Measurements from ENCODE around the gene NHLRC2.
"Not testable (repeated sequence)": the region's sequence is repeated elsewhere in the genome, so short reads cannot be mapped to it uniquely, and the experiment has no call there.

The NHLRC2 gene

DNA sequence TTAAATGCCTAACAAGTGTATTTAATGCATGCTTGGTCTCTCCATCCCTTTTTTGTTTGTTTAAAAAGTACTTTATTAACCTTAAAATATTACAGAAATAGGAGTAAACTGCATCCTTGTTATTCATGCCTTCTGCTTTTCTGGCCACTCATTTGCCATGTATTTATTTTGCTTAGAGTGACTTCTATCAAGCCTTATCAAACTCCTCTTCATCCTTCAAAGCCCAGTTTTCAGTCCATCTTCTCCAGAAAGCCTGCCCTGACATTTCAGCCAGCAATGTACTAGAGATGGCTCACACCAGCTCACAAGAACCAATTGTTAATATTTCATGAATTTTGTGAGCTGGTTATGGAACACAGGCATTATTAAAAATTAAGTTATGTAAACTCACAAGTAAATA is 82.8 kb downstream of the NHLRC2 start:
- no peak overlapping the region for H3K4me3 ChIP-seq (ENCODE audit: low read length)
- H2BK15ac ChIP-seq (replicated peaks; ENCODE audit: low read depth), result no peak overlapping the region

GRCh38 chr10:113937756-113938155 is 83.3 kb downstream of the NHLRC2 start:
- Histone ChIP-seq H3K4me2 (ENCODE audit: low read length) (no peak overlapping the region), H3K23ac (ENCODE audit: low read length) (no peak overlapping the region), H4K8ac (ENCODE audit: low read depth, low read length) (no peak overlapping the region), H3K9ac (ENCODE audit: low read length) (no peak overlapping the region), H2BK5ac (ENCODE audit: low read length) (no peak overlapping the region), H3K79me2 (ENCODE audit: control insufficient read depth, insufficient read depth, low read length) (no peaks in the 10 kb centered on the region), H3K18ac (ENCODE audit: low read length) (no peak overlapping the region), H2BK120ac (ENCODE audit: low read depth, low read length) (no peak overlapping the region), H3K4me1 (ENCODE audit: control insufficient read depth, low read depth, low read length) (no peaks in the 10 kb centered on the region), H3K36me3 (ENCODE audit: control insufficient read depth, insufficient read depth, low read length) (no peaks in the 10 kb centered on the region), H4K5ac (ENCODE audit: low read length) (no peak overlapping the region), H2AK5ac (ENCODE audit: low read length) (no peak overlapping the region), H3K4ac (ENCODE audit: low read depth, low read length) (no peak overlapping the region), H3K27me3 (ENCODE audit: insufficient read depth, low read length, poor library complexity) (no peaks in the 10 kb centered on the region), H2BK15ac (replicated peaks; ENCODE audit: low read depth) (no peak overlapping the region), H3K27ac (ENCODE audit: low read depth, low read length) (no peak overlapping the region), H3K4me3 (ENCODE audit: low read length) (no peak overlapping the region), H3K56ac (ENCODE audit: low read length) (no peak overlapping the region), H3K79me1 (ENCODE audit: low read length) (no peaks in the 10 kb centered on the region)
- WGBS (ENCODE audit: extremely low coverage, insufficient coverage, low lambda C conversion rate), result no CpG with 5 or more reads among the region's 7 CpGs
- no peak for DNase-seq

More for the DNA sequence above, 82.8 kb downstream of the NHLRC2 start:
- no peak overlapping the region for H3K4ac ChIP-seq (ENCODE audit: low read depth, low read length)
- no peak overlapping the region for H2AK5ac ChIP-seq (ENCODE audit: low read length)
- H4K8ac ChIP-seq (ENCODE audit: low read depth, low read length), result no peak overlapping the region
- H3K79me2 ChIP-seq (ENCODE audit: control insufficient read depth, insufficient read depth, low read length), result no peaks in the 10 kb centered on the region
- no peak overlapping the region for H2BK5ac ChIP-seq (ENCODE audit: low read length)
- no peaks in the 10 kb centered on the region for H3K27me3 ChIP-seq (ENCODE audit: insufficient read depth, low read length, poor library complexity)
- no peak overlapping the region for H3K9ac ChIP-seq (ENCODE audit: low read length)
- no peak overlapping the region for H3K4me2 ChIP-seq (ENCODE audit: low read length)
- DNase-seq, result no peak
- no peak overlapping the region for H4K5ac ChIP-seq (ENCODE audit: low read length)
- no peaks in the 10 kb centered on the region for H3K4me1 ChIP-seq (ENCODE audit: control insufficient read depth, low read depth, low read length)
- H3K27ac ChIP-seq (ENCODE audit: low read depth, low read length), result no peak overlapping the region
- H3K56ac ChIP-seq (ENCODE audit: low read length), result no peak overlapping the region
- H3K36me3 ChIP-seq (ENCODE audit: control insufficient read depth, insufficient read depth, low read length), result no peaks in the 10 kb centered on the region
- H2BK120ac ChIP-seq (ENCODE audit: low read depth, low read length), result no peak overlapping the region
- H3K18ac ChIP-seq (ENCODE audit: low read length), result no peak overlapping the region
- no peaks in the 10 kb centered on the region for H3K79me1 ChIP-seq (ENCODE audit: low read length)
- no peak overlapping the region for H3K23ac ChIP-seq (ENCODE audit: low read length)

DNA sequence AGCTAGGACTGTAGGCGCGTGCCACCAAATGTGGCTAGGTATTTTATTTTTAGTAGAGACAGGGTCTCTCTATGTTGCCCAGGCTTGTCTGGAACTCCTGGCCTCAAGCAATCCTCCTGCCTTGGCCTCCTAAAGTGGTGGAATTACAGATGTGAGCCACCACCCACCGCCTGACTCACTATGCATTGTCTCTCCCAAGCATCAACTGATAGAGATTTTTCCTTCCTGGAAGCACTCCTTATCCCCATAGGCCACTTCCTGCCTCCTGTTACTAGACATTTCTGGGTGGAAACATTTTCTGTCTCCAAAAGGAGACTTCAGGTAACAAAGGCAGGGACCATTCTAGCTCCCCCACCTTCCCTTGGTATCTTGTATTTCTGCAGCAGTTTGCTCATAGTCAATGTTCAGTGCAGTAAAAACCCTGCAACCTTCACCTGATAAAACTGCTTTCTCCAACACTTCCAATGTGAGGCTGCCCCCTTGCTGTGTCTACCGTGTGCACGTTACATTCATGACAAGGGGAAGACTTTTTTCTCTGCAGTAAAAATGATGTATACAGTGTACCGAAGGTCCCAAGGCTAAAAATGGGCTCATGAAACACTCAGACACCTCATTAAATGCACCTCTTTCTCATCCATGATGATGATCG is 84.9 kb downstream of the NHLRC2 start:
- Histone ChIP-seq H3K27me3 (ENCODE audit: insufficient read depth, low read length, poor library complexity) (no peaks in the 10 kb centered on the region), H3K4me3 (ENCODE audit: low read length) (no peak overlapping the region), H4K5ac (ENCODE audit: low read length) (no peak overlapping the region), H3K36me3 (ENCODE audit: control insufficient read depth, insufficient read depth, low read length) (no peaks in the 10 kb centered on the region), H4K8ac (ENCODE audit: low read depth, low read length) (no peak overlapping the region), H2BK120ac (ENCODE audit: low read depth, low read length) (no peak overlapping the region), H3K18ac (ENCODE audit: low read length) (no peak overlapping the region), H3K4ac (ENCODE audit: low read depth, low read length) (no peak overlapping the region), H3K56ac (ENCODE audit: low read length) (no peak overlapping the region), H2BK5ac (ENCODE audit: low read length) (no peak overlapping the region), H3K4me2 (ENCODE audit: low read length) (no peak overlapping the region), H3K27ac (ENCODE audit: low read depth, low read length) (no peak overlapping the region), H2AK5ac (ENCODE audit: low read length) (no peak overlapping the region), H3K9ac (ENCODE audit: low read length) (no peak overlapping the region), H3K79me1 (ENCODE audit: low read length) (no peaks in the 10 kb centered on the region), H3K23ac (ENCODE audit: low read length) (no peak overlapping the region), H3K4me1 (ENCODE audit: control insufficient read depth, low read depth, low read length) (no peaks in the 10 kb centered on the region), H3K79me2 (ENCODE audit: control insufficient read depth, insufficient read depth, low read length) (no peaks in the 10 kb centered on the region), H2BK15ac (replicated peaks; ENCODE audit: low read depth) (no peak overlapping the region)
- no peak for DNase-seq
- no CpG with 5 or more reads among the region's 7 CpGs for WGBS (ENCODE audit: extremely low coverage, insufficient coverage, low lambda C conversion rate)

- no peaks in the 10 kb centered on the region for H3K79me2 ChIP-seq (ENCODE audit: control insufficient read depth, insufficient read depth, low read length)
- H2BK5ac ChIP-seq (ENCODE audit: low read length), result no peak overlapping the region
- no peak overlapping the region for H3K56ac ChIP-seq (ENCODE audit: low read length)
- H4K8ac ChIP-seq (ENCODE audit: low read depth, low read length), result no peak overlapping the region
- H3K4me1 ChIP-seq (ENCODE audit: control insufficient read depth, low read depth, low read length), result no peaks in the 10 kb centered on the region
- H3K9ac ChIP-seq (ENCODE audit: low read length), result no peak overlapping the region
- no peak for DNase-seq
- H3K23ac ChIP-seq (ENCODE audit: low read length), result no peak overlapping the region
- H3K4me3 ChIP-seq (ENCODE audit: low read length), result no peak overlapping the region
- H3K4me2 ChIP-seq (ENCODE audit: low read length), result no peak overlapping the region
- no peaks in the 10 kb centered on the region for H3K27me3 ChIP-seq (ENCODE audit: insufficient read depth, low read length, poor library complexity)
- no peak overlapping the region for H3K18ac ChIP-seq (ENCODE audit: low read length)
- no peaks in the 10 kb centered on the region for H3K79me1 ChIP-seq (ENCODE audit: low read length)
- no peak overlapping the region for H3K4ac ChIP-seq (ENCODE audit: low read depth, low read length)
- no peaks in the 10 kb centered on the region for H3K36me3 ChIP-seq (ENCODE audit: control insufficient read depth, insufficient read depth, low read length)
- no peak overlapping the region for H2BK120ac ChIP-seq (ENCODE audit: low read depth, low read length)
- H3K27ac ChIP-seq (ENCODE audit: low read depth, low read length), result no peak overlapping the region
- H2AK5ac ChIP-seq (ENCODE audit: low read length), result no peak overlapping the region
- no CpG with 5 or more reads among the region's 4 CpGs for WGBS (ENCODE audit: extremely low coverage, insufficient coverage, low lambda C conversion rate)
- no peak overlapping the region for H4K5ac ChIP-seq (ENCODE audit: low read length)
- no peak overlapping the region for H2BK15ac ChIP-seq (replicated peaks; ENCODE audit: low read depth)
Observed at GRCh38 chr10:113941140-113941539, 86.7 kb downstream of the NHLRC2 start.

DNA sequence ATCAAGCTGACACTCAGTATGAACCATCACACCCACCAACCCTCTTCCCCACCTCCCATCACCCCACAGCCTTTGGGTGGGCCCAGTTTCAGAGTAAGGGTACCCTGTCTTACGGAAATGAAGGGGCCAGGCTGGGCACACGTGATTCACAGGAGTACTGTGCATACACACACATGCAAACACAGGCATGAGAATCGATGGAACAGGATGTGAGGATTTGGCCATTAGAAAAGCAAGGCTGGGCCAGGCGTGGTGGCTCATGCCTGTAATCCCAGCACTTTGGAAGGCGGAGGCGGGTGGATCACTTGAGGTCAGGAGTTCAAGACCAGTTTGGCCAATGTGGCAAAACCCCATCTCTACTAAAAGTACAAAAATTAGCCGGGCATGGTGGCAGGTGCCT is 88.7 kb downstream of the NHLRC2 start:
- H3K36me3 ChIP-seq (ENCODE audit: control insufficient read depth, insufficient read depth, low read length); H3K4ac ChIP-seq (ENCODE audit: low read depth, low read length); H3K9ac ChIP-seq (ENCODE audit: low read length); H3K4me3 ChIP-seq (ENCODE audit: low read length); H3K27ac ChIP-seq (ENCODE audit: low read depth, low read length); H3K79me1 ChIP-seq (ENCODE audit: low read length); H2BK120ac ChIP-seq (ENCODE audit: low read depth, low read length); H3K23ac ChIP-seq (ENCODE audit: low read length); H2BK15ac ChIP-seq (replicated peaks; ENCODE audit: low read depth); DNase-seq; H3K79me2 ChIP-seq (ENCODE audit: control insufficient read depth, insufficient read depth, low read length); H3K4me2 ChIP-seq (ENCODE audit: low read length); H3K4me1 ChIP-seq (ENCODE audit: control insufficient read depth, low read depth, low read length); H2BK5ac ChIP-seq (ENCODE audit: low read length); H3K27me3 ChIP-seq (ENCODE audit: insufficient read depth, low read length, poor library complexity); H3K18ac ChIP-seq (ENCODE audit: low read length); H3K56ac ChIP-seq (ENCODE audit: low read length); H4K8ac ChIP-seq (ENCODE audit: low read depth, low read length); H2AK5ac ChIP-seq (ENCODE audit: low read length); H4K5ac ChIP-seq (ENCODE audit: low read length): not testable (repeated sequence)
- WGBS (ENCODE audit: extremely low coverage, insufficient coverage, low lambda C conversion rate), result no CpG with 5 or more reads among the region's 7 CpGs

GRCh38 chr10:113945075-113945686 is 90.7 kb downstream of the NHLRC2 start:
- Histone ChIP-seq H3K27me3 (ENCODE audit: insufficient read depth, low read length, poor library complexity) (no peaks in the 10 kb centered on the region), H2AK5ac (ENCODE audit: low read length) (no peak overlapping the region), H3K4me1 (ENCODE audit: control insufficient read depth, low read depth, low read length) (no peaks in the 10 kb centered on the region), H4K8ac (ENCODE audit: low read depth, low read length) (no peak overlapping the region), H2BK15ac (replicated peaks; ENCODE audit: low read depth) (no peak overlapping the region), H4K5ac (ENCODE audit: low read length) (no peak overlapping the region), H3K27ac (ENCODE audit: low read depth, low read length) (no peak overlapping the region), H3K18ac (ENCODE audit: low read length) (no peak overlapping the region), H3K79me1 (ENCODE audit: low read length) (no peaks in the 10 kb centered on the region), H3K4ac (ENCODE audit: low read depth, low read length) (no peak overlapping the region), H3K56ac (ENCODE audit: low read length) (no peak overlapping the region), H2BK5ac (ENCODE audit: low read length) (no peak overlapping the region), H3K9ac (ENCODE audit: low read length) (no peak overlapping the region), H3K4me3 (ENCODE audit: low read length) (no peak overlapping the region), H3K4me2 (ENCODE audit: low read length) (no peak overlapping the region), H3K79me2 (ENCODE audit: control insufficient read depth, insufficient read depth, low read length) (no peaks in the 10 kb centered on the region), H3K36me3 (ENCODE audit: control insufficient read depth, insufficient read depth, low read length) (no peaks in the 10 kb centered on the region), H3K23ac (ENCODE audit: low read length) (no peak overlapping the region), H2BK120ac (ENCODE audit: low read depth, low read length) (no peak overlapping the region)
- DNase-seq, result peak; percentile 53
- WGBS (ENCODE audit: extremely low coverage, insufficient coverage, low lambda C conversion rate), result no CpG with 5 or more reads among the region's 9 CpGs
